Body of pancreas (tissue), 4 donors: Measurements from ENCODE around the gene STX1B. TPM values are rescaled to one million over a fixed set of nuclear protein-coding genes. Genes with fewer than 3 reads are reported as not detected.
"Not testable (repeated sequence)": the region's sequence is repeated elsewhere in the genome, so short reads cannot be mapped to it uniquely, and the experiment has no call there.

Experiments
- ATAC-seq: fragments of 150-250 bp; one replicate; pipeline ENCODE4 v1.9.1; 2016
- DNase-seq, 4 donors: peaks; one replicate each; pipeline ENCODE4 v3.0.0-alpha.2; 2019
- H3K27ac ChIP-seq, 4 donors: fragments of 200-600 bp; sonication (generic); 1 replicate in 3 of 4; 2 replicates in 1 of 4; pipeline versions ENCODE4 v1.5.1 to v1.6.1; 2016 to 2019; ENCODE audit warnings: mild to moderate bottlenecking in 1 of 4, mixed read lengths in 1 of 4, moderate library complexity in 1 of 4
- H3K27me3 ChIP-seq, 2 donors: fragments of 200-600 bp; sonication (generic); one replicate each; pipeline ENCODE4 v1.6.0; 2016; ENCODE audit warnings: mild to moderate bottlenecking in 1 of 2
- H3K36me3 ChIP-seq, 2 donors: fragments of 200-600 bp; sonication (generic); replicated peaks in 1 of 2; 2 replicates each; pipeline ENCODE4 v1.5.1; 2016; ENCODE audit warnings: low read depth in 2 of 2; ENCODE audit not compliant: insufficient read depth in 1 of 2
- H3K4me1 ChIP-seq: fragments of 200-600 bp; sonication (generic); one replicate; pipeline ENCODE4 v1.6.0; 2016
- H3K4me3 ChIP-seq, 2 donors: fragments of 200-600 bp; sonication (generic); 1 replicate in 1 of 2; 2 replicates in 1 of 2; pipeline ENCODE4 v1.5.1; 2016 to 2019
- H3K9me3 ChIP-seq, 3 donors: fragments of 200-600 bp; sonication (generic); 1 replicate in 2 of 3; 2 replicates in 1 of 3; pipeline ENCODE4 v1.5.1; 2016
- CTCF ChIP-seq, 7 experiments: fragments of 450-650 bp in 4 of 7; fragments of 200-600 bp in 3 of 7; sonication (generic) in 3 of 7; IDR thresholded peaks; one replicate each; pipeline ENCODE4 v1.5.1; 2016 to 2019; ENCODE audit warnings: antibody characterized with exemption in 7 of 7
- POLR2A ChIP-seq, 3 donors: fragments of 450-650 bp; IDR thresholded peaks; one replicate each; pipeline ENCODE4 v1.6.1; 2016; ENCODE audit warnings: antibody characterized with exemption in 3 of 3, mild to moderate bottlenecking in 2 of 3
- WGBS, 2 donors: methylation state at CpG; one replicate each; pipeline ENCODE4 v1.1.5; 2017; 5-methylcytosine and 5-hydroxymethylcytosine counted together
- intact Hi-C: fragments of 100-400 bp; cut with DNase I; formaldehyde crosslinking; loops from one replicate; pipeline ENCODE4 v1.15.1; 2023
- total RNA-seq, 2 donors: library from RNA; depleted of rRNA; stranded (reverse); fragments of >200 nt; gene quantifications; one replicate each; pipeline ENCODE4 v1.1.0, GENCODE V29; 2016

The STX1B gene
- total RNA-seq, 2 donors from 2014 or later = 0.26 to 0.33 TPM

- H3K27me3 ChIP-seq = no peaks in the 10 kb centered on the region
- H3K4me3 ChIP-seq = no peak overlapping the region
- ATAC-seq = no peak
- no peak for DNase-seq
- peaks cover 5% of the 10 kb centered on the region for H3K4me1 ChIP-seq
- 80 to 86% methylated on average over 5 of the region's 5 CpGs for WGBS, 2 donors
- no peaks in the 10 kb centered on the region for H3K36me3 ChIP-seq
- no peaks in the 10 kb centered on the region for H3K9me3 ChIP-seq
- no peak overlapping the region for H3K27ac ChIP-seq
- no peak for TF ChIP-seq CTCF (IDR thresholded peaks at IDR 0.05)
- no peak for TF ChIP-seq POLR2A (IDR thresholded peaks at IDR 0.05)
- intact Hi-C loops = no loop called here
These were observed 14.9 kb upstream of the STX1B start for GRCh38 chr16:31025339-31025738.

GRCh38 chr16:31023627-31024226 lies 13.3 kb upstream of the STX1B start:
- ATAC-seq = no peak
- WGBS, 2 donors = 57 to 65% methylated on average over 6 of the region's 6 CpGs
- intact Hi-C loops = no loop called here
- no peak for DNase-seq
- H3K4me3 ChIP-seq = no peak overlapping the region
- H3K27me3 ChIP-seq = no peaks in the 10 kb centered on the region
- peaks cover 5% of the 10 kb centered on the region for H3K4me1 ChIP-seq
- H3K9me3 ChIP-seq = no peaks in the 10 kb centered on the region
- TF ChIP-seq CTCF (IDR thresholded peaks at IDR 0.05) (no peak), POLR2A (IDR thresholded peaks at IDR 0.05) (no peak)
- H3K27ac ChIP-seq = no peak overlapping the region
- no peaks in the 10 kb centered on the region for H3K36me3 ChIP-seq

GRCh38 chr16:31023252-31023602 lies 12.8 kb upstream of the STX1B start:
- DNase-seq = no peak
- WGBS, 2 donors = 82 to 85% methylated on average over 4 of the region's 4 CpGs
- H3K4me3 ChIP-seq = no peak overlapping the region
- intact Hi-C loops = no loop called here
- no peak overlapping the region for H3K27ac ChIP-seq
- H3K4me1 ChIP-seq = peaks cover 5% of the 10 kb centered on the region
- TF ChIP-seq POLR2A (IDR thresholded peaks at IDR 0.05) = no peak
- TF ChIP-seq CTCF (IDR thresholded peaks at IDR 0.05) = no peak
- no peaks in the 10 kb centered on the region for H3K27me3 ChIP-seq
- no peak for ATAC-seq
- H3K9me3 ChIP-seq = no peaks in the 10 kb centered on the region
- no peaks in the 10 kb centered on the region for H3K36me3 ChIP-seq

- Histone ChIP-seq H3K36me3 (no peaks in the 10 kb centered on the region), H3K4me1 (peaks cover 5% of the 10 kb centered on the region), H3K9me3 (no peaks in the 10 kb centered on the region), H3K27me3 (no peaks in the 10 kb centered on the region), H3K4me3 (no peak overlapping the region), H3K27ac (no peak overlapping the region)
- 76 to 79% methylated on average over 12 of the region's 12 CpGs for WGBS, 2 donors
- DNase-seq (no peak), ATAC-seq (no peak)
- TF ChIP-seq CTCF (IDR thresholded peaks at IDR 0.05) (no peak), POLR2A (IDR thresholded peaks at IDR 0.05) (no peak)
- intact Hi-C loops = no loop called here
These were observed 12.3 kb upstream of the STX1B start for GRCh38 chr16:31022544-31023251.

- H3K4me1 ChIP-seq = peaks cover 14% of the 10 kb centered on the region
- 84 to 92% methylated on average over 3 of the region's 3 CpGs for WGBS, 2 donors
- intact Hi-C loops = no loop called here
- no peak for TF ChIP-seq POLR2A (IDR thresholded peaks at IDR 0.05)
- TF ChIP-seq CTCF (IDR thresholded peaks at IDR 0.05) = no peak
- no peak overlapping the region for H3K4me3 ChIP-seq
- H3K27me3 ChIP-seq = no peaks in the 10 kb centered on the region
- H3K27ac ChIP-seq = no peak overlapping the region
- H3K36me3 ChIP-seq = no peaks in the 10 kb centered on the region
- DNase-seq (no peak), ATAC-seq (no peak)
- no peaks in the 10 kb centered on the region for H3K9me3 ChIP-seq
These were observed 10.1 kb upstream of the STX1B start for GRCh38 chr16:31020536-31020935.

GRCh38 chr16:31017756-31018155 lies 7.3 kb upstream of the STX1B start:
- H3K9me3 ChIP-seq, DNase-seq, intact Hi-C loops, H3K27ac ChIP-seq, H3K36me3 ChIP-seq, H3K27me3 ChIP-seq, H3K4me3 ChIP-seq, ATAC-seq, H3K4me1 ChIP-seq: not testable (repeated sequence)
- WGBS, 2 donors = 87 to 92% methylated on average over 10 of the region's 10 CpGs
